SU-DHL-6 (cell line): ENCODE data around the gene LTBP2.

Experiments used
- EZH2phosphoT487 ChIP-seq: fragments of 200-600 bp; sonication (generic), shearing (Covaris generic); conservative IDR thresholded peaks from 2 replicates; pipeline ENCODE4 v1.6.1; 2018; ENCODE audit warnings: mild to moderate bottlenecking, antibody characterized with exemption, low read length, moderate library complexity, mixed read lengths
- TF ChIP-seq, protein P1 (sequence below): fragments of 200-600 bp; sonication (generic); IDR thresholded peaks from one replicate; pipeline ENCODE4 v1.5.1; 2017; ENCODE audit warnings: antibody characterized with exemption, mild to moderate bottlenecking, low read length, moderate library complexity; ENCODE audit not compliant: insufficient read depth, poor library complexity, severe bottlenecking

DNA sequence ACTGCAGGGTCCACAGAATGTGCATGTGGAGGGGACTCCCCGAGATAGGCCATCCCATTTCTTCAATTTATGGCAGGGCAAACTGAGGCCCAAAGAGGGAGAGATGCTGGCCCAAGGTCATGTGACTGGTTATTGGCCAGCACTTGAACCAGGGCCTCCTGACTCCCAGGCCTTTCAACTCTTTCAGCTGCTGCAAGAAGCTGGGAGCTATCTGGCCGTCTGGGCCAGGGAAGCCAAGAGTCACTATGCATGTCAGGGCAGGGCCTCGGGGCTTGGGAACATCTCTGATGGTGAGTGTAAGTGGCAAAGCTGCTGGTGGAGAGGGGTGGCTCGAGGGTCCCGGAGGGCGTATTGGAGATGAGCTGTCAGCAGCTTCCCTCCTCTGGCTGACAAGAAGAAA is 9.5 kb upstream of the LTBP2 start:
- TF ChIP-seq, protein P1, sequence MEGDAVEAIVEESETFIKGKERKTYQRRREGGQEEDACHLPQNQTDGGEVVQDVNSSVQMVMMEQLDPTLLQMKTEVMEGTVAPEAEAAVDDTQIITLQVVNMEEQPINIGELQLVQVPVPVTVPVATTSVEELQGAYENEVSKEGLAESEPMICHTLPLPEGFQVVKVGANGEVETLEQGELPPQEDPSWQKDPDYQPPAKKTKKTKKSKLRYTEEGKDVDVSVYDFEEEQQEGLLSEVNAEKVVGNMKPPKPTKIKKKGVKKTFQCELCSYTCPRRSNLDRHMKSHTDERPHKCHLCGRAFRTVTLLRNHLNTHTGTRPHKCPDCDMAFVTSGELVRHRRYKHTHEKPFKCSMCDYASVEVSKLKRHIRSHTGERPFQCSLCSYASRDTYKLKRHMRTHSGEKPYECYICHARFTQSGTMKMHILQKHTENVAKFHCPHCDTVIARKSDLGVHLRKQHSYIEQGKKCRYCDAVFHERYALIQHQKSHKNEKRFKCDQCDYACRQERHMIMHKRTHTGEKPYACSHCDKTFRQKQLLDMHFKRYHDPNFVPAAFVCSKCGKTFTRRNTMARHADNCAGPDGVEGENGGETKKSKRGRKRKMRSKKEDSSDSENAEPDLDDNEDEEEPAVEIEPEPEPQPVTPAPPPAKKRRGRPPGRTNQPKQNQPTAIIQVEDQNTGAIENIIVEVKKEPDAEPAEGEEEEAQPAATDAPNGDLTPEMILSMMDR: no peak
- TF ChIP-seq EZH2phosphoT487: no peak
